ENCODE data around the gene MADD. TPM values are rescaled to one million over a fixed set of nuclear protein-coding genes. Genes with fewer than 3 reads are reported as not detected.
A peak's percentile ranks its signal among the peaks of the same experiment; 100 is the strongest.

MADD gene
- total and polyA plus RNA-seq, 3 donors from 2014 or later: 87.8 to 118 (median 103) TPM

DNA sequence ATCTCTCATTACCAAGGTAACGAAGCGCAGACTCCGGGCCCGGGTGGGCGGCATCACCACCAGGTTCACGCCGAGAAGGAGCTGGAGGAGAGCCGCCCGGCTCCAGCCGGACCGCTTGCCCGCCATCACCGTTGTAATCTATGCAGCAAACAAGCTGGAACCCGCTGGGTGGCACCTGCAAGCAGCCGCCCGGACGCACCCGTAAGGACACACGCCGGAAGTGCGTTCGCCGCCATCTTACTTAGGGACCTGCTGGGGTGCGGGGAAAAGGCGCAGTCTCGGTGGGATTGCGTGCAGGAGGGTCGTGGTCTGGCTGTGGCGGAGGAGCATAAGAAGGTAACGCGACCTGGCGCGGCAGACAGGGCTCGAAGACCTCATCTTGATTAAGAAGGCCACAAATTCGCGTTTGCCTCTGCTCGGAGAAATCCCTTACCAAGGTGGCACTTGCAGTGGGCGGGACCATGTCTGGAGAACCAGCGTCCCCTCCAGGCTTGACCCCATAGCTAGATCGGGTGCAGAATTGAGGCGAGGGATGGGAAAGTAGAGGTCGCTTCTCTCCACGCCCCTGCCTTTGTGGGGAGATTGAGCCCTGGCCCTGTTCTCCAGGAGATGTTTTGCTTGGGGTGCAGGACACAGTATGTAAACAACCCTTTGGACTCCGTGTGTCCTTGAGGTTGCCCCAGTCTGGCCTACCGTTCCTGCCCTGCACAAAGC, 21.1 kb upstream of the MADD start, which contains the start of gene ACP2:
TSS of gene ACP2 (minus strand) at position 151 of the 714 bp plus-strand sequence. CDS start at position 126, 25 bp downstream.
- H3K36me3 ChIP-seq (ENCODE audit: low read depth, missing control alignments): no peaks in the 10 kb centered on the region
- H3K27ac ChIP-seq: peak within 1 kb of the TSS; percentile 79 to 86
- peak within 1 kb of the TSS; percentile 63 to 84 for H3K4me3 ChIP-seq
- intact Hi-C loops (cut with DNase I; ENCODE audit: low total_unique reads): no loop called here
- peaks cover 12% of the 10 kb centered on the region for H3K4me1 ChIP-seq
- peak; percentile 95 for DNase-seq
- WGBS, 2 donors: 0 to 1% methylated on average over 22 to 40 of the region's 45 CpGs
- no peak for TF ChIP-seq POLR2A (IDR thresholded peaks at IDR 0.05)
- TF ChIP-seq, protein P1, sequence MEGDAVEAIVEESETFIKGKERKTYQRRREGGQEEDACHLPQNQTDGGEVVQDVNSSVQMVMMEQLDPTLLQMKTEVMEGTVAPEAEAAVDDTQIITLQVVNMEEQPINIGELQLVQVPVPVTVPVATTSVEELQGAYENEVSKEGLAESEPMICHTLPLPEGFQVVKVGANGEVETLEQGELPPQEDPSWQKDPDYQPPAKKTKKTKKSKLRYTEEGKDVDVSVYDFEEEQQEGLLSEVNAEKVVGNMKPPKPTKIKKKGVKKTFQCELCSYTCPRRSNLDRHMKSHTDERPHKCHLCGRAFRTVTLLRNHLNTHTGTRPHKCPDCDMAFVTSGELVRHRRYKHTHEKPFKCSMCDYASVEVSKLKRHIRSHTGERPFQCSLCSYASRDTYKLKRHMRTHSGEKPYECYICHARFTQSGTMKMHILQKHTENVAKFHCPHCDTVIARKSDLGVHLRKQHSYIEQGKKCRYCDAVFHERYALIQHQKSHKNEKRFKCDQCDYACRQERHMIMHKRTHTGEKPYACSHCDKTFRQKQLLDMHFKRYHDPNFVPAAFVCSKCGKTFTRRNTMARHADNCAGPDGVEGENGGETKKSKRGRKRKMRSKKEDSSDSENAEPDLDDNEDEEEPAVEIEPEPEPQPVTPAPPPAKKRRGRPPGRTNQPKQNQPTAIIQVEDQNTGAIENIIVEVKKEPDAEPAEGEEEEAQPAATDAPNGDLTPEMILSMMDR (IDR thresholded peaks at IDR 0.05): peak in 1 of 3 experiments; percentile 26
- no peaks in the 10 kb centered on the region for H3K27me3 ChIP-seq
- H3K9me3 ChIP-seq: no peaks in the 10 kb centered on the region

DNA sequence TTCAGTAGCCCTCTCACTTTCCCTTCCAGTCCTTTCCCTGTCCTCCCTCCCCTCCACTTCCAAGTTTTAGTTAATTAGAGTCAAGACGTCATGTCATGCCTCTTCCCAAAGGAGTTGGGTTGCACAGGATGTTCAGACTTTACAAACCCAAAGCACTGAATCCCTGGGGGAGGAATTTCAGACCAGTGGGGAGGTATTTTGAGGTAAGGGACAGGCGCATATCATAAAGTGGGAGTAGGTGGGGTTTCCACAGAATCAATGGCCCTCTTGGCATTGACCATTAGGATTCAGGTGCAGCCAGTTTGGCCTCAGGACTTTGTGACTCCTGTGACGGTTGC, 20.6 kb upstream of the MADD start:
- no peak for TF ChIP-seq POLR2A (IDR thresholded peaks at IDR 0.05)
- TF ChIP-seq, protein P1 (IDR thresholded peaks at IDR 0.05): no peak
- peak overlapping the region; percentile 79 to 86 for H3K27ac ChIP-seq
- 32% methylated on average over 3 of the region's 3 CpGs for WGBS, 2 donors
- H3K36me3 ChIP-seq (ENCODE audit: low read depth, missing control alignments): no peaks in the 10 kb centered on the region
- peaks cover 17% of the 10 kb centered on the region for H3K4me1 ChIP-seq
- no peaks in the 10 kb centered on the region for H3K9me3 ChIP-seq
- intact Hi-C loops (cut with DNase I; ENCODE audit: low total_unique reads): no loop called here
- H3K4me3 ChIP-seq: peak overlapping the region; percentile 63 to 84
- H3K27me3 ChIP-seq: no peaks in the 10 kb centered on the region
- no peak for DNase-seq

DNA sequence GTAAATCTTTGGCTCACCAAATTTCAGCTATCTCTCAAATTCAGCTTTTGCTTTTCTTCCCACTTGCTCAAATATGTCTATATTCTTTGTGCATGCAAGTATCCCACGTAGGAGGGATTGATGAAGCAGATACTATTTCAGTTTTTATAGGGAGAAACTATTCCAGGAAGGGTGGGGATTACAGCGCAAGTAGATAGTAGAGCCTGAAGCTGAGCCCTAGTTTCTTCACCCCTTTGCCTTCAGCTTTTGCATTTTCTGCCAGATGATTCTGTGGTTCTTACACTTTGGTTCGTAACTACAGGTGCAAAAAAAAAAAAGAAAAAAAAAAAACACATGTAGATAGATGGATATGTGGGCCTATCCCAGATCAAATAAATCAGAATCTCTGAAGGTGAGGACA, 18.2 kb upstream of the MADD start:
- no peak overlapping the region for H3K4me3 ChIP-seq
- H3K27me3 ChIP-seq: no peaks in the 10 kb centered on the region
- no peak for TF ChIP-seq POLR2A (IDR thresholded peaks at IDR 0.05)
- TF ChIP-seq, protein P1 (IDR thresholded peaks at IDR 0.05): no peak
- intact Hi-C loops (cut with DNase I; ENCODE audit: low total_unique reads): no loop called here
- peaks cover 33% of the 10 kb centered on the region for H3K4me1 ChIP-seq
- no peaks in the 10 kb centered on the region for H3K9me3 ChIP-seq
- H3K36me3 ChIP-seq (ENCODE audit: low read depth, missing control alignments): no peaks in the 10 kb centered on the region
- DNase-seq: no peak
- no peak overlapping the region for H3K27ac ChIP-seq
- 85 to 88% methylated on average over 3 of the region's 3 CpGs for WGBS, 2 donors

DNA sequence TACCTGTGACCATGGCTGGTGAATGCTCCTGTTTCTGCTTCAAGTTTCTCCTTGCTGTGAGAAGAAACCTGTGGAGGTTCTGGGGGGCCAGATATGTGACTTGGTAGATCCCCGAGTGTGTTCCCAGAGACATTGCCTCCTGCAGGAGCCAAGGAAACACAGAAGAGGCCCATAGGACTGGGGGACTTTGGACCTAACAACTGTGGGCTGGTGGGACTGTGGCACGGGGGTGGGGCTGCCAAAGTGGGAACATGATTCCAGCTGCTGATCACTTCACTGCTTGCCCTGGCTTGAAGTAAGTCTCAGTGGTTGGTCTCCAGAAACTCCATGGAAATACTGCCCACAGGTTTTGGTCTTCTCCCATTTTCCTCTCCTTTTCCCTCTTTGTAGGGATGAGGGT, 16.3 kb upstream of the MADD start:
- TF ChIP-seq, protein P1 (IDR thresholded peaks at IDR 0.05): no peak
- no peak for TF ChIP-seq POLR2A (IDR thresholded peaks at IDR 0.05)
- intact Hi-C loops (cut with DNase I; ENCODE audit: low total_unique reads): no loop called here
- Histone ChIP-seq H3K4me3 (no peak overlapping the region), H3K27ac (peak overlapping the region in 1 of 2 donors; percentile 43), H3K36me3 (ENCODE audit: low read depth, missing control alignments) (no peaks in the 10 kb centered on the region), H3K27me3 (no peaks in the 10 kb centered on the region), H3K4me1 (peaks cover 36% of the 10 kb centered on the region), H3K9me3 (no peaks in the 10 kb centered on the region)
- no peak for DNase-seq
- 86 to 93% methylated on average over 2 of the region's 2 CpGs for WGBS, 2 donors

DNA sequence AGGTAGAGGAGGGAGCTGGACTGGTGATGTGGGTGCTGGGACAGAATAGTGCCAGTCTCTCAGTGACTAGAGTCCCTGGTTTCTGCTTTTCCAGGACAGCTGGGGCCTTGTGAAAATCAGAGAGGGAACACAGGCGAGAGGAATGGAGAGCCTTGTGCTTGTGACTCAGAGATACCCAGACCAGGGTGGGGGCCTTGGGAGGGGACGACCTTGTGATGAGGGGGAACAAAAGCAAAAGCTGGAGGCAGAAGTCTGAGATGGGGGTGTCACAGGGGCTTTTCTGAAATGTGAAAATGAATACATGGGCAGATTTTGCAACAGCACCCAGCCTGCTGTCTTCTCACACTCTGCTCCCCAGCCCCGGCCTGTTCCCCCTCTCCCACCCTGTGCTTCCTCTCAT, 15.5 kb upstream of the MADD start:
- intact Hi-C loops (cut with DNase I; ENCODE audit: low total_unique reads): no loop called here
- DNase-seq: peak; percentile 31
- Histone ChIP-seq H3K27ac (peak overlapping the region; percentile 18 to 43), H3K9me3 (no peaks in the 10 kb centered on the region), H3K27me3 (no peaks in the 10 kb centered on the region), H3K4me3 (no peak overlapping the region), H3K36me3 (ENCODE audit: low read depth, missing control alignments) (no peaks in the 10 kb centered on the region), H3K4me1 (peaks cover 40% of the 10 kb centered on the region)
- TF ChIP-seq, protein P1 (IDR thresholded peaks at IDR 0.05): no peak
- TF ChIP-seq POLR2A (IDR thresholded peaks at IDR 0.05): no peak
- 38 to 47% methylated on average over 3 of the region's 3 CpGs for WGBS, 2 donors
